Neural crest cell (in vitro differentiated cells): Measurements from ENCODE around the gene PLVAP. TPM values are rescaled to one million over a fixed set of nuclear protein-coding genes. Genes with fewer than 3 reads are reported as not detected.
A peak's percentile ranks its signal among the peaks of the same experiment; 100 is the strongest.

Source experiments
- DNase-seq: peaks from one replicate; pipeline ENCODE4 v3.0.0; 2021; ENCODE audit warnings: low read depth, mixed read lengths, low spot score
- H3K27ac Mint-ChIP-seq: one replicate; pipeline ENCODE4 v1.8.0; 2021; ENCODE audit warnings: mild to moderate bottlenecking, mixed read lengths; ENCODE audit not compliant: unreplicated experiment
- H3K27me3 Mint-ChIP-seq: 2 replicates; pipeline ENCODE4 v1.8.0; 2021; ENCODE audit warnings: low read depth, mild to moderate bottlenecking, mixed read lengths
- H3K36me3 Mint-ChIP-seq: 2 replicates; pipeline ENCODE4 v1.8.0; 2021; ENCODE audit warnings: low read depth, mild to moderate bottlenecking, mixed read lengths
- H3K4me1 Mint-ChIP-seq: 2 replicates; pipeline ENCODE4 v1.8.0; 2021; ENCODE audit warnings: mixed read lengths
- H3K4me3 Mint-ChIP-seq: one replicate; pipeline ENCODE4 v1.8.0; 2021; ENCODE audit warnings: mild to moderate bottlenecking, mixed read lengths
- H3K9me3 Mint-ChIP-seq: 2 replicates; pipeline ENCODE4 v1.8.0; 2021; ENCODE audit warnings: mixed read lengths
- total RNA-seq: library from RNA; stranded (reverse); gene quantifications from 2 replicates; pipeline ENCODE4 v1.2.1, GENCODE V29; 2021
- TF ChIP-seq, protein P1 (sequence below): fragments of 200-600 bp; sonication (generic); conservative IDR thresholded peaks from 2 replicates; pipeline ENCODE4 v1.5.0; 2021; ENCODE audit warnings: antibody characterized with exemption, mild to moderate bottlenecking

The PLVAP gene
- total RNA-seq, 1 donor from 2014 or later = 1.8 TPM

DNA sequence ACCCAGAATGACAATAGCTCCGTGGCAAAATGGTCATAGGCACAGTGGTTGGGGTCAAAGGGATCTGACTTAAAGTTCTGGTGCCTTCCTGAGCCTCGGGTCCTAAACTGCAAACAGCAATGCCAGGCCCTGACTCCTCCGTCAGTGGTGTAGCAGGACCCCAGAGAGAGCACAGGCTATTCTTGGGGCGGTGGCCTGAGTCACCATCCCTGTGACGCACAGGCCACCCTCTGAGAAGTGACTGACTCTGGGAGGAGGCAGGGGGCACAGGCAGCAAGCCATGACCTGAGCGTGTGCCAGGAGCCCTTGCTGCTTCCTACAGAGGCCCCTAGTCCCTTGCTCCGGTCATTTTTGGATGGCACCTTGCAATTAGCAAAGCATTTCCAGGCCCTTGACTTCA, 18.7 kb downstream of the PLVAP start:
- peaks cover 3% of the 10 kb centered on the region for H3K9me3 Mint-ChIP-seq
- no peak overlapping the region for H3K27ac Mint-ChIP-seq
- TF ChIP-seq, protein P1, sequence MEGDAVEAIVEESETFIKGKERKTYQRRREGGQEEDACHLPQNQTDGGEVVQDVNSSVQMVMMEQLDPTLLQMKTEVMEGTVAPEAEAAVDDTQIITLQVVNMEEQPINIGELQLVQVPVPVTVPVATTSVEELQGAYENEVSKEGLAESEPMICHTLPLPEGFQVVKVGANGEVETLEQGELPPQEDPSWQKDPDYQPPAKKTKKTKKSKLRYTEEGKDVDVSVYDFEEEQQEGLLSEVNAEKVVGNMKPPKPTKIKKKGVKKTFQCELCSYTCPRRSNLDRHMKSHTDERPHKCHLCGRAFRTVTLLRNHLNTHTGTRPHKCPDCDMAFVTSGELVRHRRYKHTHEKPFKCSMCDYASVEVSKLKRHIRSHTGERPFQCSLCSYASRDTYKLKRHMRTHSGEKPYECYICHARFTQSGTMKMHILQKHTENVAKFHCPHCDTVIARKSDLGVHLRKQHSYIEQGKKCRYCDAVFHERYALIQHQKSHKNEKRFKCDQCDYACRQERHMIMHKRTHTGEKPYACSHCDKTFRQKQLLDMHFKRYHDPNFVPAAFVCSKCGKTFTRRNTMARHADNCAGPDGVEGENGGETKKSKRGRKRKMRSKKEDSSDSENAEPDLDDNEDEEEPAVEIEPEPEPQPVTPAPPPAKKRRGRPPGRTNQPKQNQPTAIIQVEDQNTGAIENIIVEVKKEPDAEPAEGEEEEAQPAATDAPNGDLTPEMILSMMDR = no peak
- no peak overlapping the region for H3K4me3 Mint-ChIP-seq
- DNase-seq = no peak
- no peaks in the 10 kb centered on the region for H3K27me3 Mint-ChIP-seq
- no peaks in the 10 kb centered on the region for H3K36me3 Mint-ChIP-seq
- H3K4me1 Mint-ChIP-seq = no peaks in the 10 kb centered on the region

DNA sequence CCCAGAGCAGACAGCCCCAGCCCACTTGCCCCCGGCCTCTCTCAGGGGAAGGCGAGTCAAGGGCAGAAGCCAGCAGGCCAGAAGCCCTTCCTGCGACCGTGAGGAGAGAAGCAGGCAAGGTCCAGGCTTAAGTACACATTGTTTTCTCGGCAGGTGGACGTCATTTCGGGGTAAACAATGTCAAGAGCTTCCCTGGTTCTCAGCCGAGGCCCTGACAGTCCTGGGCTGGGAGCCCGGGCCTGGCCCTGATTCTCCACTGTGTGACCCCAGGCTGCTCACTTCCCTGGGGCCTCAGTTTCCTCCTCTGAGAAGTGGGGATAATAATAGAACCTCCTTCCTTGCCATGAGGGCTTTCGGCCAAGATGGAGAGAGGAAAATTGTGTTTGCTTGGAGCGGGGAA, 19.4 kb downstream of the PLVAP start:
- TF ChIP-seq, protein P1 = no peak
- Mint-ChIP-seq H3K27me3 (no peaks in the 10 kb centered on the region), H3K27ac (no peak overlapping the region), H3K9me3 (peaks cover 3% of the 10 kb centered on the region), H3K4me1 (peaks cover 2% of the 10 kb centered on the region), H3K4me3 (no peak overlapping the region), H3K36me3 (no peaks in the 10 kb centered on the region)
- no peak for DNase-seq

DNA sequence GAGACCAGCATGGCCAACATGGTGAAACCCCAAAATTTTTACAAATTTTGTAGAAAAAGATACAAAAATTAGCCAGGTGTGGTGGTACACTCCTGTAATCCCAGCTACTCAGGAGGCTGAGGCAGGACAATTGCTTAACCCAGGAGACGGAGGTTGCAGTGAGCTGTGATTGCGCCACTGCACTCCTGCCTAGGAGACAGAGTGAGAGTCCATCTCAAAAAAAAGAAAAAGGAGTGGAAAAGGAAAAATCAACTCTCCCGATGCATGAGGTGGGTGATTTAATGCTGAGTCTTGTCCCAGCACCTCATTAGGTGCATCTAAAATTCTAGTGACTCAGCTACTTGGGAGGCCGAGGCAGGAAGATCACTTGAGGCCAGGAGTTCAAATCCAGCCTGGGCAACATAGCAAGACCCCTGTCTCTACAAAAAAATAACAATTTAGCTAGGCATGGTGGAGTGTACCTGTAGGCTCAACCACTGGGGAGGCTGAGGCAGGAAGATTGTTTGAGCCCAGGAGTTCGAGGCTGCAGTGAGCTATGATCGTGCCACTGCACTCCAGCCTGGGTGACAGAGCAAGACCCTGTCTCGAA, 20.0 kb downstream of the PLVAP start:
- peak overlapping the region; percentile 19 for H3K27ac Mint-ChIP-seq
- no peak overlapping the region for H3K4me3 Mint-ChIP-seq
- TF ChIP-seq, protein P1 = no peak
- no peaks in the 10 kb centered on the region for H3K36me3 Mint-ChIP-seq
- no peak for DNase-seq
- no peaks in the 10 kb centered on the region for H3K9me3 Mint-ChIP-seq
- H3K27me3 Mint-ChIP-seq = no peaks in the 10 kb centered on the region
- peaks cover 4% of the 10 kb centered on the region for H3K4me1 Mint-ChIP-seq

DNA sequence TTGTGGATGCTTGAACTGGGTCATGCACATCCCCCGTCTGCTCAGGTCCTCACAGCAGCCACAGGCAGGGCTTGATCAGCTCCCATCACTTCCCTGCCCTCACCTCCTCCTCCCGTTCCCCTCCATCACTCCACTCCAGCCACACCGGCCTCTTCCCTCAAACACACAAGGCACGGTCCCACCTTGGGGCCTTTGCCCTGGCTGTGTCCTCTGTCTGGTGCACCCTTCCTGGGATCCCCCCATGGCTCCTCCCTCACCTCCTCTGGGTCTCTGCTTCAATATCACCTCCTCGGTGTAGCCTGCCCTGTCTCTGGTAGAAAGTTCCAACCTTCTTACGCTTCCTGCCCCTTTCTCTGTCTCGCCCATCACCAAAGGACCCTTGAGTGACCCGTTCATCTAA, 23.8 kb downstream of the PLVAP start:
- peaks cover 13% of the 10 kb centered on the region for H3K4me1 Mint-ChIP-seq
- H3K27ac Mint-ChIP-seq = peak overlapping the region; percentile 70
- H3K27me3 Mint-ChIP-seq = no peaks in the 10 kb centered on the region
- no peaks in the 10 kb centered on the region for H3K9me3 Mint-ChIP-seq
- no peaks in the 10 kb centered on the region for H3K36me3 Mint-ChIP-seq
- DNase-seq = no peak
- TF ChIP-seq, protein P1 = no peak
- H3K4me3 Mint-ChIP-seq = no peak overlapping the region

DNA sequence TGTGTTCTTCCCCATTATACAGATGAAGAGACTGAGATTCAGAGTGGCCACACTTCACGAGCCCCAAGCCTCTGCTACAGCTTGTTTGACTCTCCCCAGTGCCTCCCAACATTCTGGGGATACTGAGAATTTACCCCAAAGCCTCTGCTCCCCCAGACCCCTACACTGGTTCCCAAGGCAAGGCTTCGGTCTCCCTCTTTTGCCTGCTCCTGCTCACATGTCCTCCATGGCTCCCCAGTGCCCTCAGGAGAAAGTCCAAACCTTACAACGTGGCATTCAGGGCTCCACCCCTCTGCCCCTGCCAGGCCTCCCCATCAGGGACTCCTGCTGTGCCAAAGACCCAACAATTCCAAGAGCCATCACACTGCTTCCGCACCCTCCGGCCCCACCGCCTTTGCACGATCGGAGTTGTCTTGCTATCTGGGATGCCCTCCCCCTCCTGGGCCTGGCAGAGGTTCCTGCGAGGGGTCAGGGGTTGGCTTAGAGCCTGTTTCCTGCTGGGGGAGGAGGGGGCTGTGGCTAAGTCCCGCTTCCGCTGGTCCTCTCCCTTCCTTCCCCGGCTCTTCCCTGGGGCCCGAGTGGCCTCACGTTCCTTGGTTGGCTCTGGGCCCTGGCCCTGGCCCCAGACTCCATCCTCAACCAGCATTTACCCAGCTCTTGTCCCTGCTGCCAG, 24.4 kb downstream of the PLVAP start:
- Mint-ChIP-seq H3K9me3 (no peaks in the 10 kb centered on the region), H3K4me1 (peaks cover 15% of the 10 kb centered on the region), H3K4me3 (no peak overlapping the region), H3K36me3 (no peaks in the 10 kb centered on the region), H3K27me3 (no peaks in the 10 kb centered on the region), H3K27ac (peak overlapping the region; percentile 94)
- DNase-seq = no peak
- TF ChIP-seq, protein P1 = no peak
